Measurements from ENCODE around the gene WNT9B. TPM values are rescaled to one million over a fixed set of nuclear protein-coding genes. Genes with fewer than 3 reads are reported as not detected.

WNT9B gene
- total and polyA plus RNA-seq, 9 of the 15 experiments (the other 6 are each of a cell fraction or from before 2014, with no cell fraction given) = not detected

GRCh38 chr17:46922804-46923635, 71.6 kb downstream of the WNT9B start, which contains the start of gene GOSR2 (continued):
- no peak for TF ChIP-seq ZNF133 (CRISPR knock-in tag; IDR thresholded peaks at IDR 0.05)
- TF ChIP-seq COPS2 (conservative IDR thresholded peaks at IDR 0.05) = no peak
- TF ChIP-seq ELF2 (CRISPR knock-in tag; IDR thresholded peaks at IDR 0.05) = peak; percentile 95
- no peak for TF ChIP-seq HNRNPL (IDR thresholded peaks at IDR 0.05; ENCODE audit: low read depth, low read length)
- TF ChIP-seq, protein P1, sequence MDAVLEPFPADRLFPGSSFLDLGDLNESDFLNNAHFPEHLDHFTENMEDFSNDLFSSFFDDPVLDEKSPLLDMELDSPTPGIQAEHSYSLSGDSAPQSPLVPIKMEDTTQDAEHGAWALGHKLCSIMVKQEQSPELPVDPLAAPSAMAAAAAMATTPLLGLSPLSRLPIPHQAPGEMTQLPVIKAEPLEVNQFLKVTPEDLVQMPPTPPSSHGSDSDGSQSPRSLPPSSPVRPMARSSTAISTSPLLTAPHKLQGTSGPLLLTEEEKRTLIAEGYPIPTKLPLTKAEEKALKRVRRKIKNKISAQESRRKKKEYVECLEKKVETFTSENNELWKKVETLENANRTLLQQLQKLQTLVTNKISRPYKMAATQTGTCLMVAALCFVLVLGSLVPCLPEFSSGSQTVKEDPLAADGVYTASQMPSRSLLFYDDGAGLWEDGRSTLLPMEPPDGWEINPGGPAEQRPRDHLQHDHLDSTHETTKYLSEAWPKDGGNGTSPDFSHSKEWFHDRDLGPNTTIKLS (IDR thresholded peaks at IDR 0.05; ENCODE audit: borderline replicate concordance, low read depth) = peak; percentile 99
- peak; percentile 55; the same call in 1 of the 2 replicates for TF ChIP-seq ZBTB33 (CRISPR knock-in tag; IDR thresholded peaks at IDR 0.05)
- no peak for TF ChIP-seq IFI16 (CRISPR knock-in tag; IDR thresholded peaks at IDR 0.05)
- TF ChIP-seq, protein P2, sequence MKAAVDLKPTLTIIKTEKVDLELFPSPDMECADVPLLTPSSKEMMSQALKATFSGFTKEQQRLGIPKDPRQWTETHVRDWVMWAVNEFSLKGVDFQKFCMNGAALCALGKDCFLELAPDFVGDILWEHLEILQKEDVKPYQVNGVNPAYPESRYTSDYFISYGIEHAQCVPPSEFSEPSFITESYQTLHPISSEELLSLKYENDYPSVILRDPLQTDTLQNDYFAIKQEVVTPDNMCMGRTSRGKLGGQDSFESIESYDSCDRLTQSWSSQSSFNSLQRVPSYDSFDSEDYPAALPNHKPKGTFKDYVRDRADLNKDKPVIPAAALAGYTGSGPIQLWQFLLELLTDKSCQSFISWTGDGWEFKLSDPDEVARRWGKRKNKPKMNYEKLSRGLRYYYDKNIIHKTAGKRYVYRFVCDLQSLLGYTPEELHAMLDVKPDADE (conservative IDR thresholded peaks at IDR 0.05; ENCODE audit: control insufficient read depth, low read depth, low read length) = peak; percentile 86
- no peak for TF ChIP-seq CBX8 (IDR thresholded peaks at IDR 0.05; ENCODE audit: borderline replicate concordance, extremely low read depth, low read depth, low read length, poor library complexity, severe bottlenecking)
- TF ChIP-seq PHF21A (IDR thresholded peaks at IDR 0.05; ENCODE audit: borderline replicate concordance, low read depth) = no peak
- no peak for TF ChIP-seq FOSL1 (tag; conservative IDR thresholded peaks at IDR 0.05)
- TF ChIP-seq RBM15 (IDR thresholded peaks at IDR 0.05; ENCODE audit: insufficient read depth, low read length) = no peak
- peak in 2 of 3 experiments; percentile 59 to 65 for TF ChIP-seq YY1 (IDR thresholded peaks at IDR 0.05; ENCODE audit: borderline replicate concordance in 1 of 3, control insufficient read depth in 1 of 3, extremely low read depth in 1 of 3, insufficient read depth in 3 of 3, insufficient read length in 1 of 3, insufficient replicate concordance in 2 of 3, low read depth in 1 of 3, low read length in 2 of 3)
- TF ChIP-seq KHSRP (IDR thresholded peaks at IDR 0.05) = no peak
- TF ChIP-seq PHB2 (IDR thresholded peaks at IDR 0.05; ENCODE audit: low read depth) = no peak
- no peak for TF ChIP-seq TAF15 (IDR thresholded peaks at IDR 0.05; ENCODE audit: low read depth, low read length)
- no peak for TF ChIP-seq HNRNPH1 (optimal IDR thresholded peaks at IDR 0.05; ENCODE audit: low read depth, low read length)
- TF ChIP-seq PYGO2 (tag; IDR thresholded peaks at IDR 0.05) = no peak
- TF ChIP-seq ZBTB7A (IDR thresholded peaks at IDR 0.05; ENCODE audit: borderline replicate concordance, control insufficient read depth, low read depth, low read length) = peak; percentile 80
- no peak for TF ChIP-seq IRF2 (CRISPR knock-in tag; IDR thresholded peaks at IDR 0.05)
- TF ChIP-seq CC2D1A (IDR thresholded peaks at IDR 0.05) = peak; percentile 6; the same call in 1 of the 2 replicates
- peak; percentile 78 for TF ChIP-seq CTBP1 (IDR thresholded peaks at IDR 0.05; ENCODE audit: borderline replicate concordance)
- TF ChIP-seq PRPF4 (IDR thresholded peaks at IDR 0.05; ENCODE audit: insufficient read depth, low read depth, low read length, poor library complexity, severe bottlenecking) = no peak

All from K562 (cell line).